Endothelial cell of umbilical vein (primary cell): Measurements from ENCODE around the gene LMTK3.
"Not testable (repeated sequence)": the region's sequence is repeated elsewhere in the genome, so short reads cannot be mapped to it uniquely, and the experiment has no call there.

Source experiments
- CTCF ChIP-seq, 2 donors: IDR thresholded peaks; 1 replicate in 1 of 2; 2 replicates in 1 of 2; pipeline ENCODE4 v1.5.1; 2011; ENCODE audit warnings: low read length in 2 of 2, mild to moderate bottlenecking in 2 of 2, moderate library complexity in 2 of 2, control low read depth in 1 of 2, inconsistent platforms in 1 of 2, low read depth in 1 of 2; ENCODE audit not compliant: insufficient read depth in 1 of 2; ENCODE audit errors: extremely low read depth in 1 of 2
- EZH2 ChIP-seq: IDR thresholded peaks from 2 replicates; pipeline ENCODE4 v1.6.1; 2012; ENCODE audit warnings: borderline replicate concordance, low read depth, mild to moderate bottlenecking, moderate library complexity, low read length, inconsistent platforms; ENCODE audit not compliant: severe bottlenecking
- FOS ChIP-seq: IDR thresholded peaks from 2 replicates; pipeline ENCODE4 v1.6.1; 2011; ENCODE audit warnings: mild to moderate bottlenecking, low read length, moderate library complexity, borderline replicate concordance; ENCODE audit not compliant: insufficient read depth
- GATA2 ChIP-seq: IDR thresholded peaks from 2 replicates; pipeline ENCODE4 v1.7.0; 2011; ENCODE audit warnings: low read depth, mild to moderate bottlenecking, moderate library complexity, mixed read lengths, low read length; ENCODE audit not compliant: insufficient read length, insufficient read depth
- MAX ChIP-seq: IDR thresholded peaks from 2 replicates; pipeline ENCODE4 v1.6.1; 2011; ENCODE audit not compliant: insufficient read depth, insufficient read length
- POLR2A ChIP-seq: IDR thresholded peaks from 2 replicates; pipeline ENCODE4 v1.6.1; 2012; ENCODE audit warnings: low read depth, mild to moderate bottlenecking, control low read depth, low read length
- POLR2AphosphoS5 ChIP-seq: IDR thresholded peaks from 2 replicates; pipeline ENCODE4 v1.6.1; 2012; ENCODE audit warnings: low read depth, mild to moderate bottlenecking, control low read depth, low read length, moderate library complexity; ENCODE audit not compliant: insufficient read depth

GRCh38 chr19:48486706-48487105 is 24.9 kb downstream of the LMTK3 start:
- TF ChIP-seq POLR2A; CTCF (IDR thresholded peaks at IDR 0.05; ENCODE audit: extremely low read depth in 1 of 2, insufficient read depth in 1 of 2, low read depth in 1 of 2, low read length in 2 of 2); GATA2; EZH2; POLR2AphosphoS5; FOS; MAX: not testable (repeated sequence)
